K562 (cell line): ENCODE results near the gene RSRC1.

Experiments
- MCM7 ChIP-seq, 2 experiments: fragments of 450-650 bp; IDR thresholded peaks; 2 replicates each; pipeline ENCODE4 v1.6.1; 2016 to 2018
- TF ChIP-seq, protein P1 (sequence below): sonication (generic); formaldehyde crosslinking; IDR thresholded peaks from 2 replicates; pipeline ENCODE4 v1.8.1; 2023; ENCODE audit warnings: mild to moderate bottlenecking, missing genetic modification reagents
- TF ChIP-seq, protein P2 (sequence below): fragments of 250-450 bp; sonication (Bioruptor Pico); IDR thresholded peaks from 2 replicates; pipeline ENCODE4 v1.8.0; 2021; ENCODE audit warnings: moderate library complexity, mild to moderate bottlenecking, inconsistent platforms

GRCh38 chr3:158559504-158559903 lies 449.6 kb downstream of the RSRC1 start:
- TF ChIP-seq, protein P1, sequence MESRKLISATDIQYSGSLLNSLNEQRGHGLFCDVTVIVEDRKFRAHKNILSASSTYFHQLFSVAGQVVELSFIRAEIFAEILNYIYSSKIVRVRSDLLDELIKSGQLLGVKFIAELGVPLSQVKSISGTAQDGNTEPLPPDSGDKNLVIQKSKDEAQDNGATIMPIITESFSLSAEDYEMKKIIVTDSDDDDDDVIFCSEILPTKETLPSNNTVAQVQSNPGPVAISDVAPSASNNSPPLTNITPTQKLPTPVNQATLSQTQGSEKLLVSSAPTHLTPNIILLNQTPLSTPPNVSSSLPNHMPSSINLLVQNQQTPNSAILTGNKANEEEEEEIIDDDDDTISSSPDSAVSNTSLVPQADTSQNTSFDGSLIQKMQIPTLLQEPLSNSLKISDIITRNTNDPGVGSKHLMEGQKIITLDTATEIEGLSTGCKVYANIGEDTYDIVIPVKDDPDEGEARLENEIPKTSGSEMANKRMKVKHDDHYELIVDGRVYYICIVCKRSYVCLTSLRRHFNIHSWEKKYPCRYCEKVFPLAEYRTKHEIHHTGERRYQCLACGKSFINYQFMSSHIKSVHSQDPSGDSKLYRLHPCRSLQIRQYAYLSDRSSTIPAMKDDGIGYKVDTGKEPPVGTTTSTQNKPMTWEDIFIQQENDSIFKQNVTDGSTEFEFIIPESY (CRISPR knock-in tag), result no peak
- TF ChIP-seq MCM7 (IDR thresholded peaks at IDR 0.05), result no peak
- TF ChIP-seq, protein P2, sequence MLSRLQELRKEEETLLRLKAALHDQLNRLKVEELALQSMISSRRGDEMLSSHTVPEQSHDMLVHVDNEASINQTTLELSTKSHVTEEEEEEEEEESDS (CRISPR knock-in tag), result no peak
